ENCODE results near the gene HDAC9.

HDAC9 gene

GRCh38 chr7:18788026-18788425 lies 292.5 kb downstream of the HDAC9 start:
- no peak for DNase-seq (ENCODE audit: low read depth)

GRCh38 chr7:18792871-18793595 lies 297.5 kb downstream of the HDAC9 start:
- no peak for DNase-seq (ENCODE audit: low read depth)

- DNase-seq (ENCODE audit: low read depth) = no peak
Observed at GRCh38 chr7:18796216-18796615, 300.7 kb downstream of the HDAC9 start.

- no peak for DNase-seq (ENCODE audit: low read depth)
Observed at GRCh38 chr7:18798088-18798906, 302.7 kb downstream of the HDAC9 start.

- DNase-seq (ENCODE audit: low read depth) = no peak
Observed at GRCh38 chr7:18799899-18800298, 304.4 kb downstream of the HDAC9 start.

- DNase-seq (ENCODE audit: low read depth) = no peak
Observed at GRCh38 chr7:18803923-18804322, 308.4 kb downstream of the HDAC9 start.

- DNase-seq (ENCODE audit: low read depth) = no peak
Observed at GRCh38 chr7:18806177-18806576, 310.6 kb downstream of the HDAC9 start.

GRCh38 chr7:18808026-18808425 lies 312.5 kb downstream of the HDAC9 start:
- DNase-seq (ENCODE audit: low read depth) = no peak

- DNase-seq (ENCODE audit: low read depth) = no peak
Observed at GRCh38 chr7:18815261-18815960, 319.9 kb downstream of the HDAC9 start.

GRCh38 chr7:18820981-18821380 lies 325.4 kb downstream of the HDAC9 start:
- DNase-seq (ENCODE audit: low read depth) = no peak

GRCh38 chr7:18821554-18821953 lies 326.0 kb downstream of the HDAC9 start:
- no peak for DNase-seq (ENCODE audit: low read depth)

- no peak for DNase-seq (ENCODE audit: low read depth)
Observed at GRCh38 chr7:18824157-18824556, 328.6 kb downstream of the HDAC9 start.

GRCh38 chr7:18828260-18828993 lies 332.9 kb downstream of the HDAC9 start:
- DNase-seq (ENCODE audit: low read depth) = no peak

GRCh38 chr7:18828994-18829857 lies 333.7 kb downstream of the HDAC9 start:
- DNase-seq (ENCODE audit: low read depth) = no peak

GRCh38 chr7:18829858-18830285 lies 334.3 kb downstream of the HDAC9 start:
- no peak for DNase-seq (ENCODE audit: low read depth)

- DNase-seq (ENCODE audit: low read depth) = no peak
Observed at GRCh38 chr7:18831419-18831818, 335.9 kb downstream of the HDAC9 start.

- DNase-seq (ENCODE audit: low read depth) = no peak
Observed at GRCh38 chr7:18831943-18832342, 336.4 kb downstream of the HDAC9 start.

GRCh38 chr7:18834577-18834976 lies 339.0 kb downstream of the HDAC9 start:
- no peak for DNase-seq (ENCODE audit: low read depth)

GRCh38 chr7:18835001-18835690 lies 339.6 kb downstream of the HDAC9 start:
- no peak for DNase-seq (ENCODE audit: low read depth)

- no peak for DNase-seq (ENCODE audit: low read depth)
Observed at GRCh38 chr7:18843979-18844378, 348.4 kb downstream of the HDAC9 start.
